GM19099 (cell line): ENCODE results near the gene BANP.

Source experiments
- POLR2A ChIP-seq: IDR thresholded peaks from 3 replicates; pipeline ENCODE4 v1.6.1; 2011; ENCODE audit warnings: low read depth; ENCODE audit not compliant: insufficient read length; ENCODE audit errors: extremely low read depth

BANP gene, protein sequence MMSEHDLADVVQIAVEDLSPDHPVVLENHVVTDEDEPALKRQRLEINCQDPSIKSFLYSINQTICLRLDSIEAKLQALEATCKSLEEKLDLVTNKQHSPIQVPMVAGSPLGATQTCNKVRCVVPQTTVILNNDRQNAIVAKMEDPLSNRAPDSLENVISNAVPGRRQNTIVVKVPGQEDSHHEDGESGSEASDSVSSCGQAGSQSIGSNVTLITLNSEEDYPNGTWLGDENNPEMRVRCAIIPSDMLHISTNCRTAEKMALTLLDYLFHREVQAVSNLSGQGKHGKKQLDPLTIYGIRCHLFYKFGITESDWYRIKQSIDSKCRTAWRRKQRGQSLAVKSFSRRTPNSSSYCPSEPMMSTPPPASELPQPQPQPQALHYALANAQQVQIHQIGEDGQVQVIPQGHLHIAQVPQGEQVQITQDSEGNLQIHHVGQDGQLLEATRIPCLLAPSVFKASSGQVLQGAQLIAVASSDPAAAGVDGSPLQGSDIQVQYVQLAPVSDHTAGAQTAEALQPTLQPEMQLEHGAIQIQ

DNA sequence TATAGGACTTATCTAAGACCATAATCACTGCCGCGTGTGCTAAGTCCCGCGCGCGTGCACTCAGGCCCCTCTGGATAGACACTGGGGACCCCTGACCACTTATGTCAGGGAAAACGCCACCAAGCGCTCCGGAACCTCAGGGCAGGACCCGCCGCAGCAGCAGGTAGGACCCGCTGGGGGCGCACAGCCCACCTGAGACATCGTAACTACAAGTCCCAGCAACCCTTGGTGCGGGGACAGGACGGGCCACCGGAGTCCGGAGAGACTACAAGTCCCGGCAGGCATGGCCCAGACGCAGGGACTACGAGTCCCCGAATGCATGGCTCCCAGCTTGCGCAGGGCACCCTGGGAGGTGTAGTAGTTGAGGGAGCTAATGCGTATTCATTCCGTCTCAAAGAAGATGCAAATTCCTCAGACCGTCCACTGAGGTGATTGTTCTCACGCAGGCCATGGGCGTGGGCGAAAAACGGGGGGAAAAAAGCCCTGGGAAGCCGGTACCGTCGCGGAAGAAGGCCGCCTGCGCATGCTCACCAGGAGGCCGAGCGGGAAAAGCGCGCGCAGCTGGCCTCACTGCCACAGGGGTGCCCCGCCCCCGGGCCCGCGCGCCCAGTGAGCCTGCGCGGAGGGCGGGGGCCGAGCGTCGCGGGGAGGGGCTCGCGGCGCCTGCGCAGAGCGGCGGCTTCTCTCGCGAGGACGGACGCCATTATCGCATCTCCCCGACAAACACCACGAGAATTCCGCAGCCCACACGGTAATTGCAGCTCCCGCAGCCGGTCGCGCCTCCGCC is at the start of gene BANP:
BANP (plus strand) TSS at position 670 of the 787 bp plus-strand sequence. CDS start 23,682 bp downstream, outside the sequence.
- peak; percentile 51 for TF ChIP-seq POLR2A

- no peak for TF ChIP-seq POLR2A
Measured at GRCh38 chr16:87914812-87915211, 36.4 kb upstream of the BANP start.

- TF ChIP-seq POLR2A, result no peak
Measured at GRCh38 chr16:87917503-87917902, 33.7 kb upstream of the BANP start.

DNA sequence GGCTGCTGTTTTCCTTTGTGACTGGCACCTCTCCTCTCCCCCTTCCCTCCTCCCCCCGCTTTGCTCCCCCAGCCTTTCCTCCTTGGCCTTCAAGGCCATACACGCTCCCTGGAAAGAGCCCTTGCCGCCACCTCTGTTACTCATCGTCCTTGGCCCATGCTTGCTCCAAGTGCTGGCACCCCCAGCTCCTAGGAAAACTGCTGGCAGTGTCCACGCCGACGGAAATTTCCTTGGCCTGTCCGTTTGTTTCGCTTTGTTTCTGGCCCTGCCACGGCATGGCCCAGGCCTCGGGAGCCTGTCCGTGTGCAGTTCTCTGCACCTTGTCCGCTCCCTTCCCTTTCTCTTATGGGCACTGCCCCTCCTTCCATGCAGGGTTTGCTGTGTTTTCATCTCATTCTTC is 32.9 kb upstream of the BANP start:
- no peak for TF ChIP-seq POLR2A

- TF ChIP-seq POLR2A, result no peak
Measured at GRCh38 chr16:87918866-87919680, 32.2 kb upstream of the BANP start.

- no peak for TF ChIP-seq POLR2A
Measured at GRCh38 chr16:87919681-87919994, 31.6 kb upstream of the BANP start.

- no peak for TF ChIP-seq POLR2A
Measured at GRCh38 chr16:87921236-87921773, 29.9 kb upstream of the BANP start.

DNA sequence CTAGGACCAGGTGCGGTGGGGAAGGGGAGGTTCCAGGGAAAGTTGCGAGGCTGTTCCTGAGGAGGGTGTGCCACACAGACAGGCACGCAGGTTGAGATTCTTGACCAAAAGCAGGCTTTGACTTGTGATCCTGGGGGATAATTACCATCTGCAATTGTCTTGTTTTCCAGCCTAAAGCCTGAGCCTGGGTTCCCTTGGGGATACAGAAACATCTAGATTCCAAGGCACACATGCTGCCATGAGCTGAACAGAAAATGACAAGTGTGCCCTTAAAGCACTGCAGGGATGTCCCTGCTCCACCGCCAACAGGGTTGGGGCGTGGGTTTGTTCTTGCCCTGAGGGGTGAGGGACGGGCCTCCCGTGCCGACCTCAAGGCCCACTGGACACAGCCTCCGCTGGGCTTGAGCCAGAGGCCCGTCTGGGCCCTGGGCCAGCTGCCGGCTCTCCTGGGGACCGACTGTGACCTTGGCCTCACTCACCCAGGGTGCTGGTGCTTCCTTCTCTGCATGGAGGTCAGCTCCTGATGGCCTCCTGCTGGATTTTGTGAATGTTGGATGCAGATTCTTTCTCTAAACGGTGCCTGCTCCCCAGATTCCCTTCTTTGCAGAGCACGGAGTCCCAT is 28.9 kb upstream of the BANP start:
- TF ChIP-seq POLR2A, result no peak

DNA sequence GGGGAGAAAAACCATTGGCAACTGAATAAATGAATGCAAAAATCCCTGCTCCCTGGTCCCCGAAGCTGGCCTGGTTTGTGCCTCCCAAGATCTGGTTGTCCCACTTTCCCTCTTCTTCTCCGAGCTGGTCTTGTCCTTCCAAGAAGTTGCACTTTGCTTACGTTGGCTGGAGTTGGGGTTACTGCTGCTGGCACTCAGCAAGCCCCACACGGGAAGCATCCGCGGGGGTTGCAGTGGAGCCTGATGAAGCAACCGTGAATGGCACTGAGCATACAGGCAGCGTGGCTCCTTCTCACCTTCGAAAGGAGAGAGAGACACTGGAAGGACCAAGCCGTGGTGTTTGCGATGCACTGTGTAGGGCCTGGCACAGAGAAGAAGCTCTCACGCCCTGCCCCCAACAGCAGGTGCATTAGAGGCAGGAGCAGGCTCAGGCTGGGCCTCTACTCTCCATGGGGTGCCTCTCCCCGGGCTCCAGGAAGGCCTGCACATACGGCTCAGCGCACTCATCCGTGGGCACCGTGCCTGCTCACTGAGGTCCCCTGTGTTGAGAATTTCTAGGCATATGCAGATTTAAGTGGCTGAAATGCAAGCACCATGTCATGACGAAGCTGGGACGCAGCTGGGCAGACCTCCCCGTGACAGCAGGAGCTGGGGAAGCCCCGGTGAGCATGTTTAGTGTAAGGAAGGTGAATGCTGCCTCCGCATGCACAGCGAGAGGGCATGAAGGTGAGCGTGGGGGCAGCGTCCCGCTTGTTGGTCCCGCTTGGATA is 27.0 kb upstream of the BANP start:
- no peak for TF ChIP-seq POLR2A

DNA sequence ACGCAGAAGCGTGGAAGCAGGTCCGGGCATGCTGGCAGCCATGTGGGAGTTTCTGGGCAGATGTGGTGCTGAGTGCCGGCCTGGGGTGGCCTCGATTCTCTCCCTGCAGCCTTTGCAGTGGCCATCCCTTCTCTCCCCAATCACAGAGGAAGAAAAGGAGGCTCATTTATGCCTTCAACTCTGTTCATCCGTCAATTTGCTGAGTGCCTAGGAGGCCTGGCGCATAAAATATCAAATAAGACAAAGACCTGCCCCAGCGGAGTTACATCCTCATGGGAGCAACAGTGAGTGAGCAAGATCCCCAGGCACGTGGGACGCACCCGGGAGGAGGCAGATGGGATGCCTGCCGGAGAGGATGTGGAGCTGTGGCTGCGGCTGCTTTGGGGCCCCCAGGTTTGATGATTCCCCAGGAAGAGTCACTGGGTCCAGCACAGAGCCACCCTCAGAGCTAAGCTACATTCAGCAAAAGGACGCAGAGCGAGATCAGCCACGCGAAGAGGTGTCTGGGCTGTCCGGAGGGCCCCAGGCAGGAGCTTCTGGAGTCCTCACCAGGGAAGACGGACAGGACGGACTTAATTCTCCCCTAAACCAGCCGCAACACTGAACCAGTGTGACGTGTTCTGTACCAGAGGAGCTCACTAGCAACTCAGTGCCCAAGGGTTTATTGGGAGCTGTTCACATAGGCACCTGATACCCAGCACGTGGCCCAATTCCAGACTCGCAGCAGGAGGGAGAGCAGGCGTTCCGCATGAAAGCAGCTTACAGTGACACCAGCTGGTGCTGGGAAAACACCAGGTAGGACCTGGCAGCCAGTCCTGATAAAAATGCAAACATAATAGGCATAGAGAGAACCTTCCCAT is 26.2 kb upstream of the BANP start:
- TF ChIP-seq POLR2A, result no peak

DNA sequence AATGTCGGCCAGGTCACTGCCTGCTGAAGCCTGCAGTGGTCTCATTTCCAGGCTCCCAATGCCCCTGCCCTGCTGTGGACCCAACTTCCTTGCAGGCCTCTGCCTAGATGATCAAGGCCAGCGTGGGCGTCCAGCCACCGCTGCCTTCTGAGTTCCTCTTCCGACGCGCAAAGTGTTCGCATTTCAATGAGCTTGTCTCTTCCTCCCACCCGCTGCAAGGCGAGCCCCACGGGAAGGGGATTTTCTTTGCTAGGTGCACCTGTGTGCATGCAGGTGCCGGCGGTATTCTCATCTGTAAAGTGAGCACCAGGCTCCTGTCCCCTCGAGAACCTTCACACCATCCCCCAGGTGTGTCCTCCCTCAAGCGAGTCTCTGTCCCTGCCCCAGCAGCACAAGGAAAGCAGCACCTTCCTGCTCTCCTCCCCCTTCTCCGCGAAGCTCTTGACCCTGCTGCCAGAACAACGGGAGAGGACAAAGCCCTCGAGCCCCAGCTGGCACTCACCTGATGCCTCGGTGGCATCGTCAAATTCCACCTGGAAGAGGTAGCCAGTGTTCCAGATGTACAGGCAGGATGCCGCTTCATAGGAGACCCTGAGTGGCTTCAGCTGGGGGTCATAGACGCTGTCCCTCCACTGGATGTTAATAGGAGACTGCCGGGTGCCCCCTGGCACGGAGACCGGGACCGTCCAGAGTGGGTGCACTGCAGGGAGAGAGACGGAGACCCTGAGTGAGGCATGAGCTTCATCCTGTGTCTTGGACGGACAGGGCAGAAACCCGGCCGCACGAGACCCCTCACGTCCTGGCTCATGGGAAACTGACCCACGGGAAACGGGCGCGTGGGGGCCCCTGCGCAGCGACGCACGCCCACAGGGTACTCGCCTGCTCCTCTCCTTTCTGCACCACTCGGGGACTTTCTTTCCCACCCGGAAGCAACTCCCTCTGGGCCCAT is 24.7 kb upstream of the BANP start:
- no peak for TF ChIP-seq POLR2A

DNA sequence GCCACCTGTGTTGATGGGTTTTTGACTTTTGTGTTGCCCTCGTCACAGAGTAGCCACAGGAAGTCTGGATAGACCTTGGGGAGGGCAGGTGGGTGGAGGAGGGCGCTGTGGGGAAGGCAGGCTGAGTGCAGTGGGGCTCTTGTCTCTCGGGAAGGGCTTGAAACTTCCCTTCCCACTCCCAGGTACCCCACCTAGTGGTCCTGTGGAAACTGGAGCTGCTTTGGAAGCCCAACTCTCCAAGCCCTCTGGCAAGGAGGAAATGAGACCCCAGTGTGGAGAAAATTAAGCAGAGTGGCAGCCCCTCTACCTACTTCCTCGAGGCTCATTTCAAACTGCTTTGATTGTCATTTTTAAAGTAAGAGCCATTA is 24.1 kb upstream of the BANP start:
- TF ChIP-seq POLR2A, result no peak
